ENCODE results near the gene TBX4.

- peak; percentile 67 for TF ChIP-seq MAX (IDR thresholded peaks at IDR 0.05)
- TF ChIP-seq CREB1 (IDR thresholded peaks at IDR 0.05; ENCODE audit: low read depth), result no peak
- no peak for TF ChIP-seq REST (IDR thresholded peaks at IDR 0.05; ENCODE audit: low read depth)
- peak; percentile 27; the same call in 1 of the 2 replicates for TF ChIP-seq YY1 (IDR thresholded peaks at IDR 0.05; ENCODE audit: low read depth)
- TF ChIP-seq TCF12 (IDR thresholded peaks at IDR 0.05; ENCODE audit: low read depth), result 0 out of 2 replicates have a peak, but pooled peaks have one; percentile 12
- peak; percentile 82 for TF ChIP-seq RAD21 (IDR thresholded peaks at IDR 0.05; ENCODE audit: low read depth)
- TF ChIP-seq TEAD4 (IDR thresholded peaks at IDR 0.05), result no peak
- peak; percentile 57 for TF ChIP-seq ZBTB7A (IDR thresholded peaks at IDR 0.05; ENCODE audit: low read depth)
Measured at GRCh38 chr17:61412143-61412859, 39.9 kb upstream of the TBX4 start.

All from Ishikawa (cell line).